Hematopoietic multipotent progenitor cell treated with erythropoietin and hydrocortisone succinate and interleukin-3 and kit ligand, for 4 days (in vitro differentiated cells): Measurements from ENCODE around the gene RTTN.
A peak's percentile ranks its signal among the peaks of the same experiment; 100 is the strongest.
"Not testable (repeated sequence)": the region's sequence is repeated elsewhere in the genome, so short reads cannot be mapped to it uniquely, and the experiment has no call there.

ENCODE experiments used
- DNase-seq: peaks from one replicate; pipeline ENCODE4 v3.0.0-alpha.2; 2015

The RTTN gene

DNA sequence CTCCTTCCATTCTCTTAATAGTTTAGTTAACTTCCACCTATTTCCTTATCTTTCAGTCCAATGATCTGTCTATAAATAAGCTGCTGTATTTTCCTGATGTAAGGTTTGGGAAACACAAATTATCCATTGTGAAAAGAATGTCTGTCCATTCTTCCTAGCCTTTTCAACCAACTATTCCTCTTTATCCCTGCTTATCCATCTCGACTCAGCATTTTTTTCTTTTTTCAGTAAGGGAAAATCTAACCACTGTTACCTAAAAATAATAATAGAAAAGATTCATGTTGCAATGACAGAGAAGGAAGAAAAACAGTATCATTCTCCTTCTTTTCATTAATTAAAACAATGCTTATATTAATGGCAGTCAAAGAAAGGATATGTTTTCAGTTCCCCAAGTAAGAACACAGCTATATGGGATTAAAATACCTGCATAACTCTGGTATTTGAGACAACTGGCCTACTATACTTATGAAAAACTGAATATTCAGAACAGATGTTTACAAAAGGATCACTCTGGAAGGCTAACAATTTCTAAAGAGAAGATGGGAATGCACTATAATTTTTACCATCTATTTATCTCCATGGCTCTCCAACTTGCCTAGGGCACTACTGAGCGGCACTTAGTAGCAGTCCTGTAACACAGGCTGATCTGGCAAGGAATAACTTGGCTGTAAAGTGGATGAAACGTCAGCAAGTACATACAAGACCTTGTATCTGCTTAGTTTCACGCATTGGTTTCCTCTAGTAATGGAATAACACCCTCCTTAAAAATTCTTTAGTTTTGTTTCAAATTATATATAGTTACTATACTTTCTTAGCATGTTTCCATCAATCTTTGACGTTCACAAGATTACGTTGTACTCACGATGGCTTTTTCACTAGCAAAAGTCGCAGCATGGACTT, 57.2 kb downstream of the RTTN start:
- DNase-seq = no peak

DNA sequence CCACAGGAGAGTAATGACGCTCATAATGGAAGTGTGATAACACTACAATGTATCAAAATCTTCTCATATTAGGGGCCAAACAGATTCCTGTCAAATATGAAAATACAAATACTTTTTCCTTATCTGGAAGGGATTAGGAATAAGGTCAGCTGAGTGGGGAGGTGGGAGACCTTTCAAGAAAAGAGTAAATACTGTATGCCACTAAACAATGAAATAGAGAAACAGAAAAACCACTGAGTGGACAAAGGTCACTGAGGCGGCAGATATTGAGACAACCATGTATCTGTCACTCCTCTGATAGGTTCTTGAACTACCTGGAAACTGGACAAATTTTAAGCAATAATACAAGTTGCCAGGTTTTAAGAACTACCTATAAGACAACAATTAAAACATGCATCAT, 59.3 kb downstream of the RTTN start:
- DNase-seq = no peak

DNA sequence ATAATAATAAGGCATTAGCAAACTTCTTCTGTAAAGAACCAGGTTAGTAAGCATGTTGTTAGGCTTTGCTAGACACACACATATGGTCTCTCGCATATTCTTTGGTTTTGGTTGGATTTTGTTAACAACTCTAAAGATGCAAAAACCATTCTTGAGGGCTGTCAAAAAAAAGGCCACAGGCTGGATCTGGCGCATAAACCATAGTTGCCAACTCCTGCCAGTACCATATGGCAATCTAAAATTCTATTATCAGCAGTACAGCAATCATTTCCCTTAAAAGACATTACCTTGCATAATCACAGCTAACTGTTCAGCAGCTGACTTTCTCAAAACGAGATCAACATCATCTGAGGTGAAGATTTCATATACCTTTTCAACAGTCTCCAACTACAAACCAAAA, 63.5 kb downstream of the RTTN start:
- peak; percentile 13 for DNase-seq

GRCh38 chr18:70139138-70139537, 66.3 kb downstream of the RTTN start:
- no peak for DNase-seq

- peak; percentile 48 for DNase-seq
Measured at GRCh38 chr18:70135604-70136003, 69.9 kb downstream of the RTTN start.

- no peak for DNase-seq
Measured at GRCh38 chr18:70132999-70133398, 72.5 kb downstream of the RTTN start.

DNA sequence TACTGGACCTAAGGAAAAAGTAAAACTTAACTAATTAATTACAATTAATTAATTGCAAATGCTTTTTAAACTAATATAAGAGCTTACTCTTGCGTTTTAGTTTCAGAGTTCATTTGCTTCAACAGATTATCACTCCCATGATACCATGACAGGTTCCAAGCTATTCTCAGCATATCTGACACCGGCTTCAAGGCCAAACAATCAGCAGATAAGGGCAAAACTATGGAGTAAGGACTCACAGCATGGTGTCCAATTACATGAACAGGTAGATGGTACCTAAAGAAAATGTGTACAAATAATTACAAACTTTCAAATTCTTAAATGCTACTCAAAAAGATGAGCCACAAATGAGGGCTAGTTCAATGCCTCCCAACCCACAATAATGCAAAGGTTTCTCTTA, 77.2 kb downstream of the RTTN start:
- DNase-seq = no peak

GRCh38 chr18:70127359-70127758, 78.1 kb downstream of the RTTN start:
- DNase-seq = peak; percentile 57

- DNase-seq = peak; percentile 3
Measured at GRCh38 chr18:70126832-70127231, 78.7 kb downstream of the RTTN start.

DNA sequence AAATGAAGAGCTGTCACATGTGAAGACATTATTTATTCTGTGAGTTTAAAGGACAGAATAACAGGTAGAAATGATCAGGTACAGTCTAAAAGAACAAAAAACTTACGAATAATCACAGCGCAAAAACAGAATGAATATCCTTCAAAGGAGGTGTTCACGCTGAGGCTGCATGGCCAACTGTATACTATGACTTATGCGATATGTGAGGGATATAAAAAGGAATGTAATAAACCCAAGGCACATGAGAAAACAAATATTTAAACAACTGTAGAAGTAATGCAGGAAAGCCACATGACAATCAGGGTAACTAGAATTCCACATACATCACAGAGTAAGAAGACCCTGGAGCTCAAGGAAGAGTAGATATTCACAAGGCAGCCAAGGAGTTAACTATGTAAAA, 81.3 kb downstream of the RTTN start:
- DNase-seq = no peak

DNA sequence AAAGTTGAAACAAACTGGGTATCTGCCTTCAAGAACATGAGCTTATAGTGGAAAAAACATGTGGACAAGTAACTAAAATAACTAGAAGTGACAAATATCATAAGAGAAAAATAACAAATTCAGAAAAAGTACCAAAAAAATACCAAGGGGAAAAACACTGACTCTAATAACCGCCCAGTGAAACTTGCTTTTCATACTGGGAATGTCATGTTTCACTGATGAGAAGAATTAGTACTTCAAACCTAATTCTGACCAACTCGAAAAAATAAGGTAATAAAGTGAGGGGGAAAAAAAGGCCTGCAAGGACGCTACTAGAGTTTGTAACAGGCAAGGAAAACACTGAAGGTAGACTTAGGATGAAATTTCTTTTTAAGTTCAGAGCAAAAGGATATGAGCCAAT, 83.6 kb downstream of the RTTN start:
- no peak for DNase-seq

GRCh38 chr18:70116949-70117348, 88.5 kb downstream of the RTTN start:
- no peak for DNase-seq

DNA sequence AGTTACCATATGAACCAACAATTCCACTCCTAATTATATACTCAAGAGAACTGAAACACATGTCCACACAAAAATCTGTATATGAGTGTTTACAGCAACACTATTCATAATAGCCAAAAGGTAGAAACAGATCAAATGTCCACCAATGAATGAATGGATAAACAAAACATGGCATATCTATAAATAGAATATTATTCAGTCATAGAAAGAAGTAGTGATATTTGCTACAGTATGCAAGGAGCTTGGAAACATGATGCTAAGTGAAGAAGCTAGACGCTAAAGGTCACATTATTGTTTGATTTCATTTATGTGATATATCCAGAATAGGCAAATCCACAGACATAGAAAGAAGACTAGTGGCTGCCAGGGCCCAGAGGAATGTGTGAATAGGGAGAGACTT, 92.0 kb downstream of the RTTN start:
- no peak for DNase-seq

GRCh38 chr18:70110678-70111077, 94.8 kb downstream of the RTTN start:
- no peak for DNase-seq

- DNase-seq = no peak
Measured at GRCh38 chr18:70107091-70107490, 98.4 kb downstream of the RTTN start.

- not testable (repeated sequence) for DNase-seq
Measured at GRCh38 chr18:70102854-70103253, 102.6 kb downstream of the RTTN start.

GRCh38 chr18:70089858-70090257, 115.6 kb downstream of the RTTN start:
- DNase-seq = no peak

- no peak for DNase-seq
Measured at GRCh38 chr18:70086085-70086484, 119.4 kb downstream of the RTTN start.

- DNase-seq = no peak
Measured at GRCh38 chr18:70085641-70086040, 119.8 kb downstream of the RTTN start.

- DNase-seq = no peak
Measured at GRCh38 chr18:70082430-70082829, 123.1 kb downstream of the RTTN start.

- DNase-seq = peak; percentile 59
Measured at GRCh38 chr18:70078106-70078505, 127.4 kb downstream of the RTTN start.

DNA sequence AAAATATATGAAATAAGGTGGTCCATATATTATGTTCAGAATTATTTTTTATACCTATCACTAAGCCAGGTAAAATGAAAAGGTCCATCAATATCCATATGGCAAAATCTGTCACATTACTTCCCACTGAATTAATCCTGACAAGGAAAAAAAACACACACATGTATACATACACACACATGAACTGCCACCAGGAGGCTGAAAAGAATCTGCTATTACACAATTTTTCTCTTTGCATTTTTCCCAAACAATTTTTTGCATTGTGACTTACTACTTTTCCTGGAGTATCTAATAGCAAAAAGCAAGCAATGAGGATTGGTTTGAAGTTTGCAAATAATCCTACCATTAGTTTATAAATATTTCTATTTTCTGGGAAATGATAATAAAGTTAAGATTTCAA, 129.6 kb downstream of the RTTN start:
- DNase-seq = no peak

DNA sequence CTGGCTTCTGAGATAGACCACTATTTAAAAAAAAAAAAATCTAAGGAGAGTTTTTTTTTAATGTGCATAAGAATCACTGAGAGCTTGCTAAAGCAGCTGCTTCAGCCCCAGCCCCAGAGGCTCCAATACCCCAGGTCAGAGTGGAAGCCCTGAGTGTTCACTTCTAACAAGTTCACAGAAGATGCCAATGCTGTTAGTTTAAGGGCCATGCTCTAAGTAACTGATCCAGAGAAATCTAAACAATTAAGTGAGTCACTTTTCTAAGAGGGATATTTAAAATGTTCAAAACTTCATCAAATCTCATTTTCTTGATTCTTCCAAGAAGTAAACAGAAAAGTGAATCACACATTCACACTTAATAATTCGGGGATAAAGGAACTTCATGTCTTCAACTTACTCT, 131.4 kb downstream of the RTTN start:
- no peak for DNase-seq

DNA sequence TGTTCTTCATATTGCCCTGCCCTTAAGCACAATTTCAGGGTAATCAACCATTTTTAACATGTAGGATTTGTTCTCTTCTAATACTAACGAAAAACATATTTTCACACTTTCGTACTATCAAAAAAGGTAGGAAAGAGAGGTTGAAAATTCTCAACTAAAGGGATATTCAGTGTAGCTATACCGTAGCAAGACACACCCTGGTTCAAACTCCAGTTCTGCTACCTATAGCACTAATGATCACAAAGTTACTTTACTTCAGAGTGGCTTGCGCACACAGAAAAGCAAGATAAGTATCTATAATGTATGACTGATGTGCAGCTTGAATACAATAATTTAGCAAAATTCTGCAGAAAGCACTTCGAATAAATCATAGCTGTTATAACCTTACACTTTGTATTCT, 132.1 kb downstream of the RTTN start:
- DNase-seq = no peak

GRCh38 chr18:70072678-70073077, 132.8 kb downstream of the RTTN start:
- DNase-seq = peak; percentile 41
